GM23338 (cell line): ENCODE results near the gene POLQ. TPM values are rescaled to one million over a fixed set of nuclear protein-coding genes. Genes with fewer than 3 reads are reported as not detected.

Experiments used
- ATAC-seq: fragments of 200-7000 bp; cut with Tn5 transposase; 3 replicates; pipeline ENCODE4 v1.9.1; 2020
- DNase-seq: peaks from one replicate; pipeline ENCODE4 v3.0.0-alpha.2; 2015; ENCODE audit warnings: low spot score
- H2AFZ ChIP-seq: fragments of 200-600 bp; sonication (generic); 2 replicates; pipeline ENCODE4 v1.8.0; 2016; ENCODE audit warnings: antibody characterized with exemption, mild to moderate bottlenecking, moderate library complexity
- H3F3A ChIP-seq: fragments of 200-600 bp; sonication (generic); replicated peaks from 2 replicates; pipeline ENCODE4 v1.8.0; 2017; ENCODE audit warnings: antibody characterized with exemption, mixed run types, low read depth
- H3K27ac ChIP-seq: fragments of 200-600 bp; sonication (generic); 2 replicates; pipeline ENCODE4 v1.6.1; 2016; ENCODE audit warnings: low read depth
- H3K27me3 ChIP-seq: fragments of 200-600 bp; sonication (generic); 2 replicates; pipeline ENCODE4 v1.8.0; 2016; ENCODE audit warnings: mild to moderate bottlenecking, mixed run types, moderate library complexity; ENCODE audit not compliant: insufficient read depth
- H3K36me3 ChIP-seq: fragments of 200-600 bp; sonication (generic); 2 replicates; pipeline ENCODE4 v1.8.0; 2016; ENCODE audit warnings: mild to moderate bottlenecking; ENCODE audit not compliant: insufficient read depth
- H3K4me1 ChIP-seq: fragments of 200-600 bp; sonication (generic); 2 replicates; pipeline ENCODE4 v1.8.0; 2016; ENCODE audit warnings: mild to moderate bottlenecking, moderate library complexity; ENCODE audit not compliant: insufficient read depth
- H3K4me2 ChIP-seq: fragments of 200-600 bp; sonication (generic); 2 replicates; pipeline ENCODE4 v1.7.1; 2017; ENCODE audit warnings: mixed run types
- H3K4me3 ChIP-seq: fragments of 200-600 bp; sonication (generic); 2 replicates; pipeline ENCODE4 v1.6.1; 2016; ENCODE audit warnings: mixed run types
- H3K79me2 ChIP-seq: fragments of 200-600 bp; sonication (generic); replicated peaks from 2 replicates; pipeline ENCODE4 v1.8.0; 2017; ENCODE audit warnings: mild to moderate bottlenecking; ENCODE audit not compliant: insufficient read depth
- H3K9me2 ChIP-seq: fragments of 200-600 bp; sonication (generic); 2 replicates; pipeline ENCODE4 v1.8.0; 2017; ENCODE audit not compliant: insufficient read depth
- H4K20me1 ChIP-seq: fragments of 200-600 bp; sonication (generic); replicated peaks from 2 replicates; pipeline ENCODE4 v1.8.0; 2017; ENCODE audit warnings: mild to moderate bottlenecking; ENCODE audit not compliant: insufficient read depth
- H3K27ac Mint-ChIP-seq: 2 replicates; pipeline ENCODE4 v1.8.0; 2020; ENCODE audit warnings: inconsistent platforms, mild to moderate bottlenecking, moderate library complexity, mixed read lengths
- H3K27me3 Mint-ChIP-seq: 3 replicates; pipeline ENCODE4 v1.8.0; 2022; ENCODE audit warnings: low read depth, mild to moderate bottlenecking, moderate library complexity, mixed read lengths, inconsistent platforms; ENCODE audit not compliant: insufficient read depth, poor library complexity
- H3K36me3 Mint-ChIP-seq: 3 replicates; pipeline ENCODE4 v1.8.0; 2021; ENCODE audit warnings: low read depth, mild to moderate bottlenecking, inconsistent platforms, moderate library complexity, mixed read lengths
- H3K4me1 Mint-ChIP-seq: 3 replicates; pipeline ENCODE4 v1.8.0; 2020; ENCODE audit warnings: mild to moderate bottlenecking, inconsistent platforms, mixed read lengths
- H3K4me3 Mint-ChIP-seq: 3 replicates; pipeline ENCODE4 v1.8.0; 2021; ENCODE audit warnings: moderate library complexity, mild to moderate bottlenecking, inconsistent platforms, mixed read lengths
- H3K9me3 Mint-ChIP-seq: 3 replicates; pipeline ENCODE4 v1.8.0; 2020; ENCODE audit warnings: moderate library complexity, mild to moderate bottlenecking, inconsistent platforms, mixed read lengths
- CREB1 ChIP-seq: fragments of 250-450 bp; sonication (Bioruptor Pico); IDR thresholded peaks from 2 replicates; pipeline ENCODE4 v1.5.0; 2020; ENCODE audit warnings: low read depth, mild to moderate bottlenecking, moderate library complexity
- CTCF ChIP-seq, 2 experiments: fragments of 200-600 bp in 1 of 2; sonication (generic) in 1 of 2; conservative IDR thresholded peaks; 2 replicates each; pipeline versions ENCODE4 v1.5.1 to v1.6.1; 2016 to 2017; ENCODE audit warnings: antibody characterized with exemption in 2 of 2, low read depth in 2 of 2, mild to moderate bottlenecking in 2 of 2, moderate library complexity in 1 of 2
- ETS1 ChIP-seq: IDR thresholded peaks from 2 replicates; pipeline ENCODE4 v1.6.1; 2016; ENCODE audit warnings: antibody characterized with exemption
- EZH2 ChIP-seq: fragments of 200-600 bp; sonication (generic); IDR thresholded peaks from one replicate; pipeline ENCODE4 v1.8.0; 2017; ENCODE audit warnings: antibody characterized with exemption, mild to moderate bottlenecking, low read depth; ENCODE audit not compliant: unreplicated experiment
- EZH2phosphoT487 ChIP-seq: fragments of 200-600 bp; sonication (generic); IDR thresholded peaks from one replicate; pipeline ENCODE4 v1.8.1; 2018; ENCODE audit warnings: antibody characterized with exemption; ENCODE audit not compliant: unreplicated experiment
- JUNB ChIP-seq: IDR thresholded peaks from one replicate; pipeline ENCODE4 v1.6.1; 2016; ENCODE audit warnings: antibody characterized with exemption; ENCODE audit not compliant: unreplicated experiment
- NANOG ChIP-seq: IDR thresholded peaks from 2 replicates; pipeline ENCODE4 v1.6.1; 2016; ENCODE audit warnings: antibody characterized with exemption, borderline replicate concordance
- POLR2AphosphoS5 ChIP-seq: IDR thresholded peaks from 2 replicates; pipeline ENCODE4 v1.6.1; 2016; ENCODE audit warnings: antibody characterized with exemption, low read depth
- STAT1 ChIP-seq: IDR thresholded peaks from one replicate; pipeline ENCODE4 v1.6.1; 2016; ENCODE audit warnings: antibody characterized with exemption; ENCODE audit not compliant: unreplicated experiment
- ZNF114 ChIP-seq: fragments of 250-450 bp; sonication (Bioruptor Pico); IDR thresholded peaks from 2 replicates; pipeline ENCODE4 v1.5.0; 2020; ENCODE audit warnings: mild to moderate bottlenecking, moderate library complexity
- ZNF331 ChIP-seq: fragments of 250-450 bp; sonication (Bioruptor Pico); IDR thresholded peaks from 2 replicates; pipeline ENCODE4 v1.5.0; 2020; ENCODE audit warnings: low read depth, mild to moderate bottlenecking, moderate library complexity
- ZNF462 ChIP-seq: fragments of 250-450 bp; sonication (Bioruptor Pico); IDR thresholded peaks from 2 replicates; pipeline ENCODE4 v1.5.0; 2020; ENCODE audit warnings: mild to moderate bottlenecking, moderate library complexity
- polyA plus RNA-seq: library from polyadenylated mRNA; unstranded; fragments of >200 nt; fragmentation: Nextera tagmentation; extraction: Ambion mirVana; gene quantifications from 2 replicates; pipeline ENCODE4 v1.2.1, GENCODE V29; 2016
- total RNA-seq: library from RNA; depleted of rRNA; stranded (reverse); fragments of >200 nt; shearing (Covaris generic); gene quantifications from 2 replicates; pipeline ENCODE4 v1.2.3, GENCODE V29; 2014

Gene POLQ
- total and polyA plus RNA-seq, 2 experiments from 2014 or later = 6.9 to 20.6 TPM

GRCh38 chr3:121542924-121543323 lies 2.9 kb downstream of the POLQ start (continued):
- TF ChIP-seq CREB1 (CRISPR knock-in tag) = no peak
- TF ChIP-seq ETS1 = no peak
- TF ChIP-seq STAT1 = no peak

GRCh38 chr3:121531269-121531668 lies 14.5 kb downstream of the POLQ start:
- Histone ChIP-seq H3K9me2 (no peaks in the 10 kb centered on the region), H4K20me1 (peaks cover 6% of the 10 kb centered on the region; the same call in 1 of the 2 replicates), H3K36me3 (peaks cover 63% of the 10 kb centered on the region), H3K4me3 (no peak overlapping the region), H3K27me3 (no peaks in the 10 kb centered on the region), H3K79me2 (0 out of 2 replicates have a peak, but pooled peaks cover 3% of the 10 kb centered on the region), H3K4me1 (no peaks in the 10 kb centered on the region), H2AFZ (no peak overlapping the region), H3K4me2 (no peak overlapping the region), H3F3A (no peaks in the 10 kb centered on the region), H3K27ac (no peak overlapping the region)
- no peaks in the 10 kb centered on the region for H3K9me3 Mint-ChIP-seq
- peaks cover 2% of the 10 kb centered on the region for H3K27me3 Mint-ChIP-seq
- H3K4me3 Mint-ChIP-seq = no peak overlapping the region
- no peak overlapping the region for H3K27ac Mint-ChIP-seq
- no peaks in the 10 kb centered on the region for H3K4me1 Mint-ChIP-seq
- no peak for ATAC-seq
- H3K36me3 Mint-ChIP-seq = peaks cover 84% of the 10 kb centered on the region
- no peak for DNase-seq
- TF ChIP-seq STAT1 (no peak), EZH2phosphoT487 (no peak), CTCF (conservative IDR thresholded peaks at IDR 0.05; ENCODE audit: low read depth in 2 of 2) (no peak), POLR2AphosphoS5 (no peak), JUNB (no peak), CREB1 (CRISPR knock-in tag) (no peak), ZNF331 (CRISPR knock-in tag) (no peak), ZNF462 (no peak), ZNF114 (no peak), EZH2 (no peak), NANOG (no peak), ETS1 (no peak)
